ENCODE results near the gene CORO6.

DNA sequence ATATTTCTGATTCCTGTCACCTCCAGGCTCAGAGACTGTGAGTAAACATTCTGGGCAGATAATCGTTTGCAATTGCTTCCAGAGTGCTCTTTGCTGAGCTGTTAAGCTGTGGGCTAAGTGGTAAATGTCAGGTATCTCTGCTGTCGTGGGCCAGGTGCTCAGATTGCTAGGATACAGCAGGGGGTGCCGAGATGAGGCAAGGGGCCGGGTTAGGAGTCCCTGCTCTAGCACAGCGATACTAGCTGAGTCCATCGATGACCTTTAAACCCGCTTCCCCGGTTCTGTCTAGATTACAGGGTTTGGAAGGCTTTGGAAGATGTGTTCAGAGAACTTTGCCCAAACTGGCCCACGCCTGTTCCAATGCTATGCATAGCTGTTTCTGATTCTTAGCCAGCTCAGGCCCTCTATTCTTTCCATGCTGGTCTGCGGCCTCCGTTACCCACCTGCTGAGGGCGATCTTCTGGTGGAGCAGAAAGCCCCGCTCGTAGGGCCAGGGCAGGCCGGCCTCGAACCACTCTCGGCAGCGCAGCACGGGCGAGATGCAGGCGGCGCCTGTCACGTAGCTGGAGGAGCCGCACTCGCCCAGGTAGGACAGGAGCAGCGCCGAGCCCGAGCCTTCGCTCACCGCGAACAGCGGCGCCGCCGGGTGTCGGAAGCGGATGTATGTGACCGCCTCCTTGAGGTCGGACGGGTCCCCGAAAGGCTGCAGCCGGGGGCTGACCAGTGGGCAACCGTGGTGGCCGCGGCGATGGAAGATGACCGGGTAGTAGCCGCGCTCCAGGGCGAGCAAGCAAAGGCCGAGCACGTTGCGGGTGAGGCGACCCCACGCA is 56.9 kb downstream of the CORO6 start:
- TF ChIP-seq POLR2A (IDR thresholded peaks at IDR 0.05), result no peak
- TF ChIP-seq, protein P1, sequence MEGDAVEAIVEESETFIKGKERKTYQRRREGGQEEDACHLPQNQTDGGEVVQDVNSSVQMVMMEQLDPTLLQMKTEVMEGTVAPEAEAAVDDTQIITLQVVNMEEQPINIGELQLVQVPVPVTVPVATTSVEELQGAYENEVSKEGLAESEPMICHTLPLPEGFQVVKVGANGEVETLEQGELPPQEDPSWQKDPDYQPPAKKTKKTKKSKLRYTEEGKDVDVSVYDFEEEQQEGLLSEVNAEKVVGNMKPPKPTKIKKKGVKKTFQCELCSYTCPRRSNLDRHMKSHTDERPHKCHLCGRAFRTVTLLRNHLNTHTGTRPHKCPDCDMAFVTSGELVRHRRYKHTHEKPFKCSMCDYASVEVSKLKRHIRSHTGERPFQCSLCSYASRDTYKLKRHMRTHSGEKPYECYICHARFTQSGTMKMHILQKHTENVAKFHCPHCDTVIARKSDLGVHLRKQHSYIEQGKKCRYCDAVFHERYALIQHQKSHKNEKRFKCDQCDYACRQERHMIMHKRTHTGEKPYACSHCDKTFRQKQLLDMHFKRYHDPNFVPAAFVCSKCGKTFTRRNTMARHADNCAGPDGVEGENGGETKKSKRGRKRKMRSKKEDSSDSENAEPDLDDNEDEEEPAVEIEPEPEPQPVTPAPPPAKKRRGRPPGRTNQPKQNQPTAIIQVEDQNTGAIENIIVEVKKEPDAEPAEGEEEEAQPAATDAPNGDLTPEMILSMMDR (IDR thresholded peaks at IDR 0.05), result no peak
